ENCODE results near the gene SPECC1. TPM values are rescaled to one million over a fixed set of nuclear protein-coding genes. Genes with fewer than 3 reads are reported as not detected.

Gene SPECC1
- total RNA-seq, 1 donor from 2014 or later: 91.9 TPM

DNA sequence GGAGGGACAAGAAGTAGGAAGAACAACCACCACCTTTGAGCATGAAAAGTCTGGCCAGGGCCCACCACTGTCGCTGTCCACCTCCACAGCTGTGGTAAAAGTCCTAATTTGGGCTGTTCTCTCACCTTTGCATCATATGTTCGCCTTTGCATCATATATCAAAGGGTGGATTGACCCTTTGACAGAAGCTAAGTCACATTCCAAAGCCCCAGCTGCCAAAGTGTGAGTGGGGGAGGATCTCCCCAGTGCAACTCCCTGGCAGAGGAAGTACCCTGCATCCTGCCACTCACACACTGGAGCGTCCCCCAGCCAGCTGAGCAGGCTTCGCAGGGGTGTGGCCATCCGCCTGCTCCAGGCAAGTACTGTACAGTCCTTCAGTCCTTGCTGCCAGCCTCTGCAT, 12.7 kb upstream of the SPECC1 start:
- Mint-ChIP-seq H3K27ac (ENCODE audit: unreplicated experiment) (no peak overlapping the region), H3K36me3 (ENCODE audit: low read depth) (peaks cover 3% of the 10 kb centered on the region)

DNA sequence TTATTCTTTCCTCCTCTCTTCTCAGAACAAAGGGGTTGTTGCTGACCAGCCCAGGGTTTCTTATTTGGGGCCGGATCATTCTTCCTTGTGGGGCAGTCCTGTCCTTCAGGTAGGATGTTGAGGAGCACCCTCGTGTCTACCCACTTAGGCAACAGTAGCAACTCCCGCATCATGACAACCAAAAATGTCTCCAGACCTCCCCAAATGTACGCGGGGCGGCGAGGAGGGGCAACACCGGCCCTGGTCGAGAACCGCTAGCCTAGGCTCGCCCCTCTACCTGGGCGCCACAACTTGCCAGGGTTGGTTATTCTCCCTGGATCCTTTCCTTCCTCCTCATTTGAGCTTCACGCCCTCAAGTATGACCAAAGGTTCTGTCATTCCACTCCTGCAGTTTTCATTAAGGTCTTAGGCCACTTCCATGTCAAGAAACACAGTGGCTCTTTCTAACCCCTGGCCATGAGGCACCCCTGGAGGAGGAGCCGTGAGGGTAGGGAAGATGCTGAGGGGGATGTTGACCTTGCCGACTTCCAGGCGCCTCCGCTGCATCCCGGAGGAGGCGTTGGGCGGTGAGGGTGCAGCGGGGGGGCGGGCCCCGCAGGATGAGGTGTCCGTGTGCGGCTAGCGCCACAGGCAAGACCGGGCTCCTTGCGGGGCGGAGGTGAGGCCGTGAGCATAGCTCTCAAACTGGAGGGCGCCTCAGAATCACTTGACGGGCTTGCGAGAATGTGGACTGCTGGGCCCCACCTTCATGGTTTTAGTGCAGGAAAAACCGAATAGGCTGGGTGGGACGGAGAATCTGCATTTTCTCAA, 712 bp upstream of the SPECC1 start:
- TF ChIP-seq, protein P1, sequence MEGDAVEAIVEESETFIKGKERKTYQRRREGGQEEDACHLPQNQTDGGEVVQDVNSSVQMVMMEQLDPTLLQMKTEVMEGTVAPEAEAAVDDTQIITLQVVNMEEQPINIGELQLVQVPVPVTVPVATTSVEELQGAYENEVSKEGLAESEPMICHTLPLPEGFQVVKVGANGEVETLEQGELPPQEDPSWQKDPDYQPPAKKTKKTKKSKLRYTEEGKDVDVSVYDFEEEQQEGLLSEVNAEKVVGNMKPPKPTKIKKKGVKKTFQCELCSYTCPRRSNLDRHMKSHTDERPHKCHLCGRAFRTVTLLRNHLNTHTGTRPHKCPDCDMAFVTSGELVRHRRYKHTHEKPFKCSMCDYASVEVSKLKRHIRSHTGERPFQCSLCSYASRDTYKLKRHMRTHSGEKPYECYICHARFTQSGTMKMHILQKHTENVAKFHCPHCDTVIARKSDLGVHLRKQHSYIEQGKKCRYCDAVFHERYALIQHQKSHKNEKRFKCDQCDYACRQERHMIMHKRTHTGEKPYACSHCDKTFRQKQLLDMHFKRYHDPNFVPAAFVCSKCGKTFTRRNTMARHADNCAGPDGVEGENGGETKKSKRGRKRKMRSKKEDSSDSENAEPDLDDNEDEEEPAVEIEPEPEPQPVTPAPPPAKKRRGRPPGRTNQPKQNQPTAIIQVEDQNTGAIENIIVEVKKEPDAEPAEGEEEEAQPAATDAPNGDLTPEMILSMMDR (IDR thresholded peaks at IDR 0.05): no peak
- Mint-ChIP-seq H3K27ac (ENCODE audit: unreplicated experiment) (no peak overlapping the region), H3K4me1 (ENCODE audit: low read depth) (peaks cover 8% of the 10 kb centered on the region), H3K9me3 (ENCODE audit: low read depth) (no peaks in the 10 kb centered on the region), H3K27me3 (ENCODE audit: low read depth) (peaks cover 37% of the 10 kb centered on the region), H3K4me3 (ENCODE audit: unreplicated experiment) (peak overlapping the region; percentile 85), H3K36me3 (ENCODE audit: low read depth) (no peaks in the 10 kb centered on the region)
- no peak for DNase-seq (ENCODE audit: low spot score)

More for the DNA sequence above, 12.7 kb upstream of the SPECC1 start:
- Mint-ChIP-seq H3K4me3 (ENCODE audit: unreplicated experiment) (no peak overlapping the region), H3K27me3 (ENCODE audit: low read depth) (peaks cover 19% of the 10 kb centered on the region), H3K4me1 (ENCODE audit: low read depth) (peaks cover 5% of the 10 kb centered on the region), H3K9me3 (ENCODE audit: low read depth) (no peaks in the 10 kb centered on the region)
- DNase-seq (ENCODE audit: low spot score): no peak
- TF ChIP-seq, protein P1 (IDR thresholded peaks at IDR 0.05): no peak

DNA sequence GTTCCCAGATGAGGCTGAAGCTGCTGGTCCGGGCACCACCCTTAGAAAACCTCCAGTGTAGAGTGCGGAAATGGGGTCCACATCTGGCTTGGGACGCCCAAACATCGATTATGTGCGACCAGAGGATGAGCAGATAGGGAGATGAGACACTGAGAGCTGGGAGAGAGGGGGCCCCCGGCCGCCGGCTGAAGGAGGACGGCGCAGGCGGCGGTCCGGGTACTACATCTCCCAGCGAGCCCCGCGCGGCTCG, 182 bp upstream of the SPECC1 start:
- TF ChIP-seq, protein P1 (IDR thresholded peaks at IDR 0.05): no peak
- DNase-seq (ENCODE audit: low spot score): no peak
- no peaks in the 10 kb centered on the region for H3K36me3 Mint-ChIP-seq (ENCODE audit: low read depth)
- peak overlapping the region; percentile 85 for H3K4me3 Mint-ChIP-seq (ENCODE audit: unreplicated experiment)
- H3K27me3 Mint-ChIP-seq (ENCODE audit: low read depth): peaks cover 40% of the 10 kb centered on the region
- no peaks in the 10 kb centered on the region for H3K9me3 Mint-ChIP-seq (ENCODE audit: low read depth)
- H3K4me1 Mint-ChIP-seq (ENCODE audit: low read depth): peaks cover 8% of the 10 kb centered on the region
- no peak overlapping the region for H3K27ac Mint-ChIP-seq (ENCODE audit: unreplicated experiment)

DNA sequence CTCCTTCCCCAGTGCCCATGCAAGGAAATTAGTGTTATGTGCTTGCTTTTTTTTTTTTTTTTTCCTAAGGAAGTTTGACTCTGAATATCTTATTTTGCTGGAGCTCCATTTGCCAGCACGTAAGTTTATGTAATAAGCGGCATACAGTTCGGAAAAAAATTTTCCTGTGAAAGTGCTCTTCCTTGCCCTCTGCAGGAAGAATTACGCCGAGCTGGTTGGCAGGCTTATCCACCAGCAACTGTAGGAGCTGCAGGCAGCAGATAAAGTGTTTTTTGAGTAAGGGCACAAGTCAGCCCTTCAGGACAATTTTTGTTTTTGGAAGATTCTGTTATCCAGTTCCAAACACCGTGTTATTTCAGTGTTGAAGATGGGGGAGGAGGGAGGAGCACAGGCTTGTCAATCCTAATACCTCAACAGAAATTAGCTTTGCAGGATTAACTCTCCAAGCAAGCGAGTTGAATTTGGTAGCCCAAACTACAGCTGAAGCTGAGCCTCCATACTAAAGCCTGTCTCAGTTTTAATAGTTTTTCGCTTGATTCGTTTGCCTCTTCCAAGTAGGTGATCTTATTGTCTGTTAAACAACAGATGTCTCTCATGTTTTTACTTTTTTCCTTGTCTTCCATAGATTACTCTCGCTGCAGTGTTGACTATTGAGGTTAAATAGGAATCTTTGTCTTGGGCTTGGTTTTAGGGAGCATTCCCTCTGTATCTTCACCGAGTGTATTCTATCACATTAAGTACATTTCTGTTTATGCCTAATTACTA, 1.1 kb downstream of the SPECC1 start:
- no peak for DNase-seq (ENCODE audit: low spot score)
- no peaks in the 10 kb centered on the region for H3K9me3 Mint-ChIP-seq (ENCODE audit: low read depth)
- H3K27me3 Mint-ChIP-seq (ENCODE audit: low read depth): peaks cover 43% of the 10 kb centered on the region

DNA sequence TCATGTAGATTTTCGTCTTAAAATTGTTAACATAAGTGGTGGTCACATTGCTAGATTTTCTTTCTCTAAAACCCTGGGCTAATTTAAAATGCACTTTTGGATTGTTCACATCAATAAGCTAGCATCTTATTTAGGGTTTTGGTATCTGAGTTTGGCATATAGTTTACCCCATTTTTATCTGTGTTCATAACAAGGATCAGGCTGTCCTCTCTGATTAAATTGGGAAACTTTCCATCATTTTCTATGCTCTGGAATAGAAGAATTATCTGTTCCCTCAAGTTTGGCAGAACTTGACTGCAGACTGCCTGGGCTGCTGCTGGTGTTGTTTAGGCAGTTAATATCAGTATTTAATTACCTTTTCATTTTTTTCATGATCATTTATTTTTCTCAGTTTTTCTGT, 1.8 kb downstream of the SPECC1 start:
- Mint-ChIP-seq H3K36me3 (ENCODE audit: low read depth) (no peaks in the 10 kb centered on the region), H3K4me3 (ENCODE audit: unreplicated experiment) (no peak overlapping the region), H3K27me3 (ENCODE audit: low read depth) (peaks cover 39% of the 10 kb centered on the region), H3K9me3 (ENCODE audit: low read depth) (no peaks in the 10 kb centered on the region), H3K4me1 (ENCODE audit: low read depth) (peaks cover 8% of the 10 kb centered on the region), H3K27ac (ENCODE audit: unreplicated experiment) (no peak overlapping the region)
- TF ChIP-seq, protein P1 (IDR thresholded peaks at IDR 0.05): no peak
- DNase-seq (ENCODE audit: low spot score): no peak

More for the DNA sequence above, 1.1 kb downstream of the SPECC1 start:
- H3K4me1 Mint-ChIP-seq (ENCODE audit: low read depth): peaks cover 8% of the 10 kb centered on the region
- TF ChIP-seq, protein P1 (IDR thresholded peaks at IDR 0.05): peak; percentile 73
- peak overlapping the region; percentile 76 for H3K4me3 Mint-ChIP-seq (ENCODE audit: unreplicated experiment)
- H3K27ac Mint-ChIP-seq (ENCODE audit: unreplicated experiment): no peak overlapping the region
- no peaks in the 10 kb centered on the region for H3K36me3 Mint-ChIP-seq (ENCODE audit: low read depth)
